GM12891 (cell line): ENCODE results near the gene TRDN.
A peak's percentile ranks its signal among the peaks of the same experiment; 100 is the strongest.
"Not testable (repeated sequence)": the region's sequence is repeated elsewhere in the genome, so short reads cannot be mapped to it uniquely, and the experiment has no call there.

ENCODE experiments used
- DNase-seq: peaks from one replicate; pipeline ENCODE4 v3.0.0; 2011; ENCODE audit warnings: low spot score; ENCODE audit not compliant: insufficient read length
- FAIRE-seq: peaks from 2 replicates; lab custom pipeline; 2011; peaks lifted over from hg19 to GRCh38; lab: Jason Lieb, UNC
- PAX5 ChIP-seq: IDR thresholded peaks from 2 replicates; pipeline ENCODE4 v1.6.1; 2011; ENCODE audit warnings: low read length, moderate library complexity, mild to moderate bottlenecking; ENCODE audit not compliant: insufficient read depth, severe bottlenecking
- POLR2A ChIP-seq: IDR thresholded peaks from 2 replicates; pipeline ENCODE4 v1.6.1; 2011; ENCODE audit warnings: low read depth, low read length, control low read depth
- POLR2AphosphoS5 ChIP-seq: IDR thresholded peaks from 2 replicates; pipeline ENCODE4 v1.6.1; 2011; ENCODE audit warnings: low read depth, low read length, control low read depth
- POU2F2 ChIP-seq: IDR thresholded peaks from 2 replicates; pipeline ENCODE4 v1.6.1; 2011; ENCODE audit warnings: low read depth, mild to moderate bottlenecking, control low read depth, low read length, moderate library complexity
- SPI1 ChIP-seq: IDR thresholded peaks from 2 replicates; pipeline ENCODE4 v1.6.1; 2011; ENCODE audit warnings: low read depth, low read length, control low read depth
- TAF1 ChIP-seq: IDR thresholded peaks from 2 replicates; pipeline ENCODE4 v1.6.1; 2011; ENCODE audit warnings: low read depth, low read length, control low read depth

The TRDN gene

DNA sequence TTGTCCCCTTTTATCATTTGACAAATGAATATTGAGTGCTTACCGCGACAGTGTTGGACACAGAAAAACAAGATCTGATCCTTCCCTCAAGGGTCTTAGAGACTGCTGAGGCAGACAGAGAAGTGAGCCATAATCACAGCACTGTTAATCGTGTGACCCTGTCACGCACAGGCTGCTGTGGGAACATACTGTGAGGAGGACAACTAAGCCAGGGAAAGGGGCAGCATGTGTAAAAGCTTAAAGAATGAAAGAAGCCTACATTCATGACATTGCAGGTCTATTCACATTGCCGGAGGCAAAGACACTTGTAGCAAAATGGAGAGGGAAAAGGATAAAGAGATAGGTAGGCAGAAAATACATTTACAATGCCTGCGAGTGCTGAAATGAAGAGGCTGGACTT lies 32.7 kb downstream of the TRDN start:
- DNase-seq (no peak), FAIRE-seq (no peak)
- no peak for TF ChIP-seq TAF1
- no peak for TF ChIP-seq PAX5
- TF ChIP-seq POLR2A: no peak
- TF ChIP-seq POU2F2: no peak
- no peak for TF ChIP-seq SPI1
- TF ChIP-seq POLR2AphosphoS5: no peak

DNA sequence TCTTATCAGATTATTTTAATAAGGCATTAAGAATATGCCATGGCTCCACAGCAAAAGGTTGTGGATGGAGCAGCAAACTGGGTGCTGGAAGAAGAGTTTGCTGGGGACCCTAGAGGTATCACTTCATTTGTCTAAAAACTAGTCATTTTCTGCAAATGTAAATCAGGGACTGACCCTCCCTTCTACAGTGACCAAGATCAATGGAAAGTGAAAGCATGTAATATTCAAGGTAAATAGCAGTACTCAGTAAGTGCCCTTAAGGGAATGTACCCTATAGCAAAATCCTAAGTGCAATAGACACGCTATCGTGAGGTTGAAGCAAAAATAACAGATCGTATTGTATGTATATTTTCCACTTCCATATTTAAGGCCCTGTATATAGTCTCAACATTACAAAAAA lies 38.7 kb downstream of the TRDN start:
- TF ChIP-seq POLR2A: no peak
- TF ChIP-seq POU2F2: peak; percentile 91
- TF ChIP-seq SPI1: no peak
- TF ChIP-seq PAX5: no peak
- DNase-seq (no peak), FAIRE-seq (no peak)

DNA sequence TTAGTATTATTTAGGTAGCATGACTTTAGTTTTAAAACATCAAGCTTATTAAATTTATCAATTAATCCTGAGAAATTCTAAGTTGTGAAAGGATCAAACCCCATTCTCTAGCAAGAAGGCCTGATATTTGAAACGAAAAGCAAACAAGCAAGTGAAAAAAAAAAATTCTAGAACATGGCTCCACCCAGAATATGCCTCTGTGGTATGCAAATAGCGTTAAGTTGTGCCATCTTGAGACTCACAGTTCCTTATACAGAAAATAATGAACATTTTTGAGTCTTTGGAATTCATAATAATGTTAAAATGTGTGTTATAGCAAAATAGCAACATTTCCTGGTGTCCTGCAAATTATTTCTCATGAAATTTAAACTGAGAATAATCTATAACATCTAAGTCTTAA lies 42.0 kb downstream of the TRDN start:
- FAIRE-seq: no peak
- DNase-seq: no peak
- TF ChIP-seq POLR2AphosphoS5 (no peak), SPI1 (no peak), POLR2A (no peak), POU2F2 (no peak), PAX5 (no peak), TAF1 (no peak)

DNA sequence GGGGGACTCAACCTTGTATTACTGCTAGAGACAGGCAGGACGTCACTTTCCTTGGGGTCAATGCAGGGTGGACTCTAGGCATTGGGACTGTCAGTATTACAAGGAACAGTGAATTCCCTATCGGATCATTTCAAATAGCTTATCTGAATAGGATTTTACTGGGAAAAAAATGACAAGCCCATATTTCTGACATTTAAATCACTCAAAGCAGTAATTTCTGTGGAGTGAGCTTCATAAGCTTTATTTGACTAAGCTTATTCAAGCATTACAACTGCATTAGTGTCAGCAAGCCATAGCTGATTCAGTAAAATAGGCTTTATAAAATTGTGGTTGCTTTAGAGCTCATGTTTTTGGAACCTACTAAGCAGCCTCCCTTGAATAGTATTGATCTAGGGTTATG lies 44.3 kb downstream of the TRDN start:
- no peak for FAIRE-seq
- TF ChIP-seq PAX5 (no peak), SPI1 (no peak), POLR2A (no peak), POLR2AphosphoS5 (no peak), TAF1 (no peak), POU2F2 (no peak)
- no peak for DNase-seq

DNA sequence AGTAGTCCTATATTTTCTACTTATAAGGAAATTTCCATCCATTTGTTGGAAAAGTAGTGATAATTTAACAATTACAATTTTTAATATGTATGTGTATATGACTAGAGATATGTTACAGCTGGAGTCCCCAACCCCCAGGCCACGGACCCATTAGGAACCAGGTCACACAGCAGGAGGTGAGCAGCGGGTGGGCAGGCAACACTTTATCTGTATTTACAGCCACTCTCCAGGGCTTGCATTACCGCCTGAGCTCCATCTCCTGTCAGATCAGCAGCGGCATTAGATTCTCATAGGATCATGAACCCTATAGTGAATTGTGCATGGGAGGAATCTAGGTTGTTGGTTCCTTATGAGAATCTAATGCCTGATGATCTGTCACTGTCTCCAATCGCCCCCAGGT lies 46.8 kb downstream of the TRDN start:
- no peak for DNase-seq
- TF ChIP-seq SPI1: no peak
- no peak for TF ChIP-seq POU2F2
- TF ChIP-seq POLR2AphosphoS5: no peak
- TF ChIP-seq PAX5: no peak
- TF ChIP-seq POLR2A: no peak
- no peak for TF ChIP-seq TAF1
- no peak for FAIRE-seq

DNA sequence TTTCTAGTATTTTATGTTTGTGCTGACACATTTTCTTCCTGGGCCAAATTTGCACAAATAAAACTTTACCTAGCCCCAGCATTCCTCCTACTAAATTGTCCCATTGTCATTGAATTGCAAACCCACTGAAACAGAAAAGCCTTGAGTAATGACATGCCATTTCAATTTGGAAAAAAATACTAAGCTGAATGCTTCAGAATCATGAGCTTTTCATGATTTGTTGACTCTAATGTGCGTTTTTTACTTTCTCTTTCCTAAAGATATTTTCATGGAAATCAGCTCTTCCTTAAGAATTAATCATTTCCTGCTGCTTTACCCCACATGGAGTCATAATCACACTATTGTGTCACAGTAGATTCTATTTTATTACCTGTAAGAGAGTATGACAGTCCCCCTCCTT lies 47.4 kb downstream of the TRDN start:
- TF ChIP-seq TAF1 (no peak), SPI1 (no peak), POLR2A (no peak), POU2F2 (no peak), PAX5 (no peak), POLR2AphosphoS5 (no peak)
- FAIRE-seq: no peak
- no peak for DNase-seq

DNA sequence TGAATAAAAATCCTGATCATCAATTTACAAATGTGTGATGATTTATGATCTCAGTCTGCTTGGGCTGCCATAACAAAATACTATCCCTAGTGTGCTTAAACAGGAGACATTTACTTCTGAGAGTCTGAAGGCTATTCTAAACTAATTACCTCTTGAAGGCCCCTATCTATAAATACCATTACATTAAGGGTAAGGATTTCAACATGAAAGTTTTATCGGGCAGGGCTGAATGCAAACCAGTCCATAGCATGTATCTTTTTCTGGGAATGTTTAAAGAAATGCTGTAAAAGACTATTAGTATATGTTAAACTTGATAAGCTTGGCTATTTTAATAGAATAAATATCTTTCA lies 48.2 kb downstream of the TRDN start:
- FAIRE-seq (no peak), DNase-seq (no peak)
- TF ChIP-seq POU2F2 (no peak), POLR2AphosphoS5 (no peak), SPI1 (no peak), TAF1 (no peak), PAX5 (no peak), POLR2A (no peak)

DNA sequence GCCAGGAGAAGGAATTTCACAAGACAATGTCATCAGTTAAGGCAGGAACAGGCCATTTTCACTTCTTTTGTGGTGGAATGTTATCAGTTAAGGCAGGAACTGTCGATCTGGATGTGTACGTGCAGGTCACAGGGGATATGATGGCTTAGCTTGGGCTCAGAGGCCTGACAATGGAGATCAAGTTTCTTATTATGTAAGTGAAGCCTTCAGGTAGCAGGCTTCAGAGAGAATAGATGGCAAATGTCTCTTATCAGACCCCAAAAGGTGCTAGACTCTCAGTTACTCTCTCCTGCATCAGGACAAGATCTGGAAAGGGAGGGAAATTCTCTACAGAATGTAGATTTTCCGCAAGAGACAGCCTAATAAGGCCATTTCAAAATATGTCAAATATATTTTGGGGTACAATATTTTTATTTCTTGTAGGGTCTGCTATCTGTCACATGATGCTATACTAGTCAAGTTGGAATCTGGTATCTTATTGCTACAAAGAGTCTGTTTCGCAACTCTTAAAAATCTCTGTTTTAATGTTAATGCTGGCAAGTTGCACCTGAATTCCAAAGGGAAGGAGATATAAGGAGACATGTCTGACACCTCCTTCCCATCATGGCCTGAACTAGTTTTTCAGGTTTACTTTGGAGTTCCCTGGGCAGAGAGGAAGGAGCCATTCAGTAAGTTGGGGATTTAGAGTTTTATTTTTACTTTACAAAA lies 48.8 kb downstream of the TRDN start:
- no peak for TF ChIP-seq POLR2A
- TF ChIP-seq SPI1: no peak
- no peak for TF ChIP-seq TAF1
- TF ChIP-seq POLR2AphosphoS5: no peak
- no peak for TF ChIP-seq PAX5
- no peak for TF ChIP-seq POU2F2
- DNase-seq (no peak), FAIRE-seq (no peak)

DNA sequence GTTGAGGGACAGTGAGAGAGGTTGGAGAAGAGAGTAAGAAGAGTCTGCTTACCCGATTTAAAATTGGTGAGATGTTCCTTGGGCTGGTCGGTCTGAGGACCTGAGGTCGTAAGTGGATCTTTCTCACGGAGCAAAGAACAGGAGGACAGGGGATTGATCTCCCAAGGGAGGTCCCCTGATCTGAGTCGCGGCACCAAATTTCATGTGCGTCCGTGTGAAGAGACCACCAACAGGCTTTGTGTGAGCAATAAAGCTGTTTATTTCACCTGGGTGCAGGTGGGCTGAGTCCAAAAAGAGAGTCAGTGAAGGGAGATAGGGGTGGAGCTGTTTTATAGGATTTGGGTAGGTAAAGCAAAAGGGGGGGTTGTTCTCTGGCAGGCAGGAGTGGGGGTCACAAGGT lies 49.3 kb downstream of the TRDN start:
- not testable (repeated sequence) for DNase-seq, FAIRE-seq

DNA sequence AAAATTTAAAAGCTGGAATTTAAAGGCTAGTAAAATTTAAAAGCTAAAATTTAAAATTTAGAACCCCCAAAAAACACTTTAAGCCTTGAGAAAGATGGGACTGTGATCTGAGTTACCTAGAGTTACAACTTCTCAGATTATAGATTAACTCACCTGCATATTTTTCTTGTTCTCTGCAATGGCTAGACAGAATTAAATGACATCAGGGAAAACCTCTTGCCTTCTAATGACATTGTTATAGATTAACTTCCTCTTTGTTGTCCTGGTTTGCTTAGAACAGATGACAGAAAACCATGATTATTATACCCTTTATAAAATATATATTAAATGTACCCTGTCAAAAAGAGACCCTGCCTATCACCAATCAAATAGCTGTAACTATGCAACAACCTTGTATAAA lies 56.4 kb downstream of the TRDN start:
- TF ChIP-seq POLR2AphosphoS5: no peak
- no peak for TF ChIP-seq TAF1
- no peak for TF ChIP-seq SPI1
- no peak for TF ChIP-seq POU2F2
- TF ChIP-seq PAX5: no peak
- no peak for TF ChIP-seq POLR2A
- no peak for DNase-seq
- no peak for FAIRE-seq
